CD4-positive, alpha-beta T cell treated with Interferon gamma for 1 hour (primary cell): ENCODE measurements around the gene LDLRAD4.

Experiments
- DNase-seq: peaks from one replicate; pipeline ENCODE4 v3.0.0-alpha.2; 2020

Gene LDLRAD4

GRCh38 chr18:13527256-13527655 lies 308.7 kb downstream of the LDLRAD4 start:
- no peak for DNase-seq

- DNase-seq, result no peak
Observed at GRCh38 chr18:13527730-13528129, 309.2 kb downstream of the LDLRAD4 start.

- no peak for DNase-seq
Observed at GRCh38 chr18:13528739-13529392, 310.3 kb downstream of the LDLRAD4 start.

- DNase-seq, result no peak
Observed at GRCh38 chr18:13530033-13530878, 311.7 kb downstream of the LDLRAD4 start.

- DNase-seq, result peak; percentile 18
Observed at GRCh38 chr18:13530879-13531387, 312.4 kb downstream of the LDLRAD4 start.

- no peak for DNase-seq
Observed at GRCh38 chr18:13531681-13532325, 313.2 kb downstream of the LDLRAD4 start.

GRCh38 chr18:13532406-13533075 lies 314.0 kb downstream of the LDLRAD4 start:
- DNase-seq, result no peak

- DNase-seq, result no peak
Observed at GRCh38 chr18:13534631-13535030, 316.1 kb downstream of the LDLRAD4 start.

- DNase-seq, result no peak
Observed at GRCh38 chr18:13536578-13536977, 318.0 kb downstream of the LDLRAD4 start.

GRCh38 chr18:13537022-13537780 lies 318.6 kb downstream of the LDLRAD4 start:
- no peak for DNase-seq

GRCh38 chr18:13538630-13539029 lies 320.1 kb downstream of the LDLRAD4 start:
- DNase-seq, result no peak

GRCh38 chr18:13539050-13539449 lies 320.5 kb downstream of the LDLRAD4 start:
- peak; percentile 74 for DNase-seq

- DNase-seq, result no peak
Observed at GRCh38 chr18:13539843-13540476, 321.4 kb downstream of the LDLRAD4 start.

GRCh38 chr18:13540477-13541182 lies 322.1 kb downstream of the LDLRAD4 start:
- peak; percentile 38 for DNase-seq

- no peak for DNase-seq
Observed at GRCh38 chr18:13541621-13542519, 323.3 kb downstream of the LDLRAD4 start.

GRCh38 chr18:13542520-13542847 lies 323.9 kb downstream of the LDLRAD4 start:
- DNase-seq, result no peak

- DNase-seq, result no peak
Observed at GRCh38 chr18:13543144-13543543, 324.6 kb downstream of the LDLRAD4 start.

- DNase-seq, result no peak
Observed at GRCh38 chr18:13543811-13544732, 325.5 kb downstream of the LDLRAD4 start.

- DNase-seq, result no peak
Observed at GRCh38 chr18:13544953-13545352, 326.4 kb downstream of the LDLRAD4 start.
